H1 (cell line): Measurements from ENCODE around the gene DEPDC4. TPM values are rescaled to one million over a fixed set of nuclear protein-coding genes. Genes with fewer than 3 reads are reported as not detected.

Source experiments
- CEBPB ChIP-seq: IDR thresholded peaks from 2 replicates; pipeline ENCODE4 v1.6.1; 2012; ENCODE audit warnings: low read depth, low read length
- JUN ChIP-seq: IDR thresholded peaks from 2 replicates; pipeline ENCODE4 v1.6.1; 2011; ENCODE audit warnings: low read depth, mild to moderate bottlenecking, improper control_type of control experiment, low read length
- POLR2A ChIP-seq, 2 experiments: IDR thresholded peaks; 1 replicate in 1 of 2; 2 replicates in 1 of 2; pipeline ENCODE4 v1.6.1; 2011; ENCODE audit warnings: low read depth in 2 of 2, low read length in 2 of 2, mild to moderate bottlenecking in 2 of 2; ENCODE audit errors: control extremely low read depth in 1 of 2
- SP2 ChIP-seq: IDR thresholded peaks from 2 replicates; pipeline ENCODE4 v1.6.1; 2012; ENCODE audit warnings: mild to moderate bottlenecking, low read length, inconsistent platforms
- SUZ12 ChIP-seq: fragments of 200-600 bp; sonication (generic); IDR thresholded peaks from 2 replicates; pipeline ENCODE4 v1.6.1; 2012; ENCODE audit warnings: mild to moderate bottlenecking, inconsistent platforms, low read length, moderate library complexity, mixed read lengths
- USF2 ChIP-seq: IDR thresholded peaks from 2 replicates; pipeline ENCODE4 v1.6.1; 2011; ENCODE audit warnings: low read length, improper control_type of control experiment
- polyA plus RNA-seq, 7 experiments: library from polyadenylated mRNA; depleted of rRNA in 3 of 7; stranded (reverse) in 5 of 7; unstranded in 2 of 7; fragments of >200 nt in 5 of 7; fragments of 200-250 nt in 2 of 7; gene quantifications; 1 replicate in 5 of 7; 2 replicates in 1 of 7; 4 replicates in 1 of 7; pipeline versions ENCODE4 v1.2.1 to v1.2.3, GENCODE V29; 2011 to 2013; ENCODE audit warnings: missing spikeins in 2 of 7, mixed read lengths in 2 of 7
- total RNA-seq: library from RNA; stranded (reverse); fragmentation: NEBNext Ultra II Directional; extraction: Animal tissue kit (Norgen Biotek cat#: 25700); gene quantifications from 2 replicates; pipeline ENCODE4 v1.2.1, GENCODE V29; 2021
- TF ChIP-seq, protein P1 (sequence below): IDR thresholded peaks from 2 replicates; pipeline ENCODE4 v1.6.1; 2012; ENCODE audit warnings: inconsistent platforms

Gene DEPDC4
- total and polyA plus RNA-seq, 2 of the 8 experiments (the other 6 are each of a cell fraction or from before 2014, with no cell fraction given) = 0.80 to 3.8 TPM

DNA sequence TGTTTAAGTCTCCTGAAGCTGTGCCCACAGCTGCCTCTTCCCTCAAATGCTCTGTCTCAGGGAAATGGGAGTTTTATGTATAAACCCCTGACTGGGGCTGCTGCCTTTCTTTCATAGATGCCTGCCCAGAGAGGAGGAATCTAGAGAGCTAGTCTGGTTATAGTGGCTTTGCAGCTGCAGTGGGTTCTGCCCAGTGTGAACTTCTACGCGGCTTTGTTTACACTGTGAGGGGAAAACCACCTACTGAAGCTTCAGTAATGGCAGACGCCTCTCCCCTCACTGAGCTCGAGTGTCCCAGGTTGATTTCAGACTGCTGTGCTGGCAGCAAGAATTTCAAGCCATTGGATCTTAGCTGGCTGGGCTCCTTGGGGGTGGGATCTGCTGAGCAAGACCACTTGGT, 37.0 kb upstream of the DEPDC4 start (continued):
- TF ChIP-seq USF2 = no peak
- no peak for TF ChIP-seq JUN
- TF ChIP-seq SUZ12 = no peak
- no peak for TF ChIP-seq SP2
- TF ChIP-seq POLR2A (IDR thresholded peaks at IDR 0.05; ENCODE audit: control extremely low read depth in 1 of 2, low read depth in 2 of 2, low read length in 2 of 2) = no peak
- no peak for TF ChIP-seq CEBPB
- TF ChIP-seq, protein P1, sequence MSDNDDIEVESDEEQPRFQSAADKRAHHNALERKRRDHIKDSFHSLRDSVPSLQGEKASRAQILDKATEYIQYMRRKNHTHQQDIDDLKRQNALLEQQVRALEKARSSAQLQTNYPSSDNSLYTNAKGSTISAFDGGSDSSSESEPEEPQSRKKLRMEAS = no peak
